SH-SY5Y (cell line): Measurements from ENCODE around the gene IRF8.

Source experiments
- GATA2 ChIP-seq: IDR thresholded peaks from 2 replicates; pipeline ENCODE4 v1.6.1; 2011; ENCODE audit warnings: mild to moderate bottlenecking, low read depth, low read length
- GATA3 ChIP-seq: IDR thresholded peaks from 2 replicates; pipeline ENCODE4 v1.6.1; 2011; ENCODE audit warnings: low read depth, mild to moderate bottlenecking, low read length, moderate library complexity

GRCh38 chr16:85913688-85914422, 14.9 kb downstream of the IRF8 start:
- TF ChIP-seq GATA3, result no peak
- TF ChIP-seq GATA2, result no peak
